HG03039 (cell line): ENCODE measurements around the gene ACOT9.
A peak's percentile ranks its signal among the peaks of the same experiment; 100 is the strongest.
"Not testable (repeated sequence)": the region's sequence is repeated elsewhere in the genome, so short reads cannot be mapped to it uniquely, and the experiment has no call there.

Experiments used
- ATAC-seq: cut with Tn5 transposase; IDR thresholded peaks from one replicate; pipeline ENCODE4 v1.9.1; 2021; ENCODE audit warnings: mild to moderate bottlenecking, moderate library complexity; ENCODE audit not compliant: unreplicated experiment

The ACOT9 gene

DNA sequence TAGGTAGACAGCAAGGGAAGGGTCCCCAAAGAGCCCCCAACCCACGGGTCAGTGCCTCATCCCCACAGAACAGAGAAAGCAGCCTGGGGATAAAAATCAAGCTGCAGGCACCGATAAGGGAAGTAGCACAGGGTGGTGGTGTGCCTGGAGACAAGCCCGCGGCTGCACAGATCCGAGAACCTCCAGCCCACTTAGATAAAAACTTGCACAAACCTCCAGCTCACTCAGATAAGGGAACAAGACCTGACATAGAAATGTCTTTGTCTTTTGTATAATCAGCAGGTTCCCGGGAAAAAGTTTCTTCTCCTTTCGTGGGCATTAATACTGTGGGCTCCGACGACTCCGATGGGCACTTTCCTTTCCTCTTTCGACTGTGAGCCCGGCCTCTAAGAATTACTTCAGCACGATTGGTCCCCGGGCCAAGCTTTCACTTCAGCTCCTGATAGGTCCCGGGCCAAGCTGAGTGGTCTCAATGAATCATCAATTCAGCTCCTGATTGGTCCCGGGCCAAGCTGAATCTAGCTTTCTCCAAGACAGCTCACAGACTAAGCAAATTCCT is 43.4 kb downstream of the ACOT9 start:
- ATAC-seq, result no peak

DNA sequence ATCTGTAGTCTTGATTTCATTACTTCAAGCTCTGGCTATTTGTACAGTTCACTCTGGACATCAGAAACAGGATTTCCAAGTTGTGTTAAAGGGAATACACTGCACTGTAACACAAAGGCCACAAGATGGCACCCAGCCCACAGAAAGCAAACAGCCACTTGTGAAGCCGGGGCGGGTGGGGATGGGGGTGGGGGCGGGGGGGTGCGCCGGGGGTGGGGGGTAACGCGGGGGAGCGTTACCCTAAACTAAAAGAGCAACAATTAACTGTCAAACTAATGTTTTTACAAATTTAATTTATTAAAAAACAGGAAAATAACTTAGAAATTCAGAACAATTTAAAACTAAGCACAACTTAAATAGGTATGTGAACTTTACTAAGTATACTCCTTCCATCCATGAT is 48.5 kb downstream of the ACOT9 start:
- ATAC-seq, result no peak

DNA sequence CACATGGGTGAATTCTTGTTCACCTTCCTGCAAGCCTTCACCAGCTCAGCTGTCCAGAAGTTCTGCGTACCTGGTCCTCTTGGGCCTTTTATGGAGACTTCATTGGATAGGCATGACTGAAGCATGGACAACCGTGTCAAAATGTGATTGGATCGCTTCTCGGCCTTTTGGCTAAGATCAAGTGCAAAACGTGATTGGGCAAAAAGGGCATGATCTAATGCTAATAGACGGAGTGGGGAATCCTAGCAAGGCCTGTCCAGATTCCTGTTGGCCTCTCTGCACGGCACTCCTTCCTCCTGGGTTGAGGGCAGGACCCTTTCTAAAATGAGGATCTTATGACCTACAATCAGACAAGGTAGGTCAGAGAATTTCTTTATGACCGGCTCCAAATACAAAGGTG is 50.9 kb downstream of the ACOT9 start:
- ATAC-seq, result no peak

DNA sequence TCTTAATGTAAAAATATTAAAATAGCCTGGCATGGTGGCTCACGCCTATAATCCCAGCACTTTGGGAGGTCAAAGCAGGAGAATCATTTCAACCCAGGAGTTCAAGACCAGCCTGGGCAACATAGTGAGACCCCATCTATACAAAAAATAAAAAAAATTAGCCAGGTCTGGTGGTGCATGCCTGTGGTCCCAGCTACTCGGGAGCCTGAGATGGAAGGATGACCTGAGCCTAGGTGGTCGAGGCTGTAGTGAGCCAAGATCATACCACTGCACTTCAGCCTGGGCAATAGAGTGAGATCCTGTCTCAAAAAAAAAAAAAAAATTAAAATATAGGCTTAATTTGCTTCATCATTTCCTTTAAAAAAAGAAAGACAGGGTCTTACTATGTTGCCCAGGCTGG is 66.6 kb downstream of the ACOT9 start:
- not testable (repeated sequence) for ATAC-seq

DNA sequence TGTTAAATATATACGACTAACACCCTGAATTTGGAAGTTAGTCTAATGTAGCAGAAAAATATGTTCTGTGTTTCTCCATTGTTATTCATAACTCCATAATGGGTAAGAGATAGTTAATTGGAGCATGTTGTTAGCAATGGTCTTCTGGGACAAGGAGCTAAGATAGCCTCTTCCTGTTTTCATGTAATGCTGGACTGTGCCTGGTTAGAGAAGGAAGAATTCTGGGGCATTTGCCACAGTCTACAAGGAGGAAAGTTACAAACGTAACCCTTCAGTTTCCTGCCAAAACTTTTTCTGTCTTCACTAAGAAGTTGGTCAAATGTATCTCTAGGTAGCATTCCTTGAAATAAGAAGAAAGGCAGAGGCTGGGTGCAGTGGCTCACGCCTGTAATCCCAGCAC is 70.0 kb downstream of the ACOT9 start:
- no peak for ATAC-seq

DNA sequence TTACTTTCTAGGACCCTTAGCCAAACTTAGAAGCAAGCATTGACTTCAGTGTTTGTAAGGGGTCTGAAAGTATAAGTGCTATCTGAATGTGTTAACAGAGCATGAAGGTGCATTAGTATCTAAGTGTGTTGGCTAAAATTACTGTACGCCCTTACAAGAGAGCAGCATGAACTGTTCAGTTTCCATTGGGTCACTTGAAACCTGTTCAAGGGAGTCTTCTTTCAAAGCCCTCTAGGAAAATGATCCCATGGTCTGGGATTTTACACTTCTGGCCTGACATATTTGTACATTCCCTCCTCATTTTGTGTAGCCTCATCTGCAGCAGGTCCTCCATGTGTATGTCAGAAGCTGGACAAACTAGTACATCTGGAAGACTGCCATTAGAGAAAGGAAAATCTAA is 72.5 kb downstream of the ACOT9 start:
- ATAC-seq, result no peak

DNA sequence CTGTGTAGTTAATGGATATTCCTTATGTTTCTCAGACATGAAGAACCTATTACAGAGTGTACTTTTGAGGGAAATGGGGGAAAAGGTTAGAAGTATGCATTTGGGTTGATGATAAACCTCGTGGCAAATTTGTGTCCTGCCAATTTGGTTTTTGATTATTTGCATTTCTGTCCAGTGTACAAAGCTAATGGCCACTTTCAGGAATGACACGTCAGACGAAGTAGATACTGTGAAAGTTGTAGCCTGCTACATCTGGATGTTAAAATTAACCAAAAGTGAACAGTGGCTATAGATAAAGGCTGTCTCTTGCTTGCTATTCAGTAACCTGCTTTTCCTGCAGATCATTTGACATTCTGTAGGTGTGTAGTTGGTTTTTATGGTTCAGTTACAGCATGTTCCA is 74.7 kb downstream of the ACOT9 start:
- ATAC-seq, result no peak

DNA sequence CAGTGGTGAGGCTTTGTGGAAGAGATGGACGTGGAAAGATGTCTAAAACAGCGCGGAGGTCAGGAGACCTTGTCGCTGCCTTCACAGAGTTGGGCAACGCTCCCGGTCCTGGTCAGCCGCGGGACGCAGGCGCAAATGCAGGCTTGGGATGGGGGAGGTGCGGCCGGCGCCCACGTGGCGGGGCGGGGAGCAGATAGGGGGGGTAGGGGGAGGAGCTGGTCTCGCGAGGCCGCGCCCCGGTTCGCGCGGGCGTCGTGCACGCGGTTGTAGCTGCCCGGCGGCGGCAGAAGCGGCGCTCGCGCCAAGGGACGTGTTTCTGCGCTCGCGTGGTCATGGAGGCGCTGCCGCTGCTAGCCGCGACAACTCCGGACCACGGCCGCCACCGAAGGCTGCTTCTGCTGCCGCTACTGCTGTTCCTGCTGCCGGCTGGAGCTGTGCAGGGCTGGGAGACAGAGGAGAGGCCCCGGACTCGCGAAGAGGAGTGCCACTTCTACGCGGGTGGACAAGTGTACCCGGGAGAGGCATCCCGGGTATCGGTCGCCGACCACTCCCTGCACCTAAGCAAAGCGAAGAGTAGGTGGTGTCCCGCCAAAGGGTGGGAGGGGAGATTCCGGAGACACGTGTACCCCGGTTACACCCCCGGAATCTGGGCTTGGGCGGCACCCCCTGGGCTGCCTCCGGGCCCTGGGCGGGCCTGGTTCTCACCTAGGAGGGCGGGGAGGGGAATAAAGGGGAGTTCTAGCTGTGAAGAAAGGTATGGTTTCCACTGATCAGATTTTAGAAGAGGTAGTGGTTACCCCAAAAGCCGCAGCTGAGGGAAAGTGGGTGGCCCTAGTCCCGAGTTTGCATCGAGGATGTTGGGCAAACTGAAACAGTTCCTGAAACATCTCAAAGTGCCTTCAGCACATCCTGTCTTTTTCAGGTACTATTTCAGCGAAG is 75.6 kb downstream of the ACOT9 start, which contains the start of gene PRDX4:
TSS of gene PRDX4 (plus strand) at position 255 of the 939 bp plus-strand sequence. CDS start at position 333, 78 bp downstream.
- peak; percentile 70 for ATAC-seq

DNA sequence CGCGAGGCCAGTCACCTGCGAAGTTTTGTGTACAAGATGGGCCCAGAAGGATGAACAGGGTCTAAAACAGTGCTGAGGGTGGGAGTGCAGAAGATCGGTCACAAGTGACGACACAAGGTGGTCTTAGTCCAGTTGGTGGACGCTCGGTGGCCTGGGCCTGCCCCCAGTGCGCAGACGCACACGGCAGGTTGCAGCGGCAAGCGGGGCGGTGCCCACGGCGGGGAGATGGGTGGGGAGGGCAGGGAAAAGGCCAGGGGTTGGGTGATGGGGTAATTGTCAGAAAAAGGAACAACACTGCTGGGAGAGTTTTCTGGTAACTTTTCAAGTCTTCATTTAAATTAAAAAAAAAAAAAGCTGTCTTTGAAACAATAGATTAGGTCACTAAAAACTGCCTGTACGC is 76.8 kb downstream of the ACOT9 start:
- no peak for ATAC-seq

DNA sequence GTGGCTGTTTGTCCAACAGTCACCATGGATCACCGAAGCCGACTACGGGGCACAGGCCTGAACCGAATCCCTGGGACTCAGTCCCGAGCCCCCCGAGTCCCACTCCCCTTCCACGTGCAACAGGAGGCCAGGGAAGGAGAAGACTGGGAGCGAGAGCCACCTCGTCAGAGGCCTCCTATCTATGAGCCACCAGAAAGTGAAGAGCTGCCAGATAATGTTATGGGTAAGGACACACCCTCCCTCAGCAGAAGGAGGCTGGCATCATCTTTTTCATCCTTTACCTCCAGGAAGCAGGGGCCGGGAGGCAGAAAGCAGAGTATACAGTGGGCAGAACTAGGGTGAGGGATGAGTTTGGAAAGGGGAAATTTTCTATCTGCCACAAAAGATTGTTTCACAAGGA is 78.6 kb downstream of the ACOT9 start:
- no peak for ATAC-seq

DNA sequence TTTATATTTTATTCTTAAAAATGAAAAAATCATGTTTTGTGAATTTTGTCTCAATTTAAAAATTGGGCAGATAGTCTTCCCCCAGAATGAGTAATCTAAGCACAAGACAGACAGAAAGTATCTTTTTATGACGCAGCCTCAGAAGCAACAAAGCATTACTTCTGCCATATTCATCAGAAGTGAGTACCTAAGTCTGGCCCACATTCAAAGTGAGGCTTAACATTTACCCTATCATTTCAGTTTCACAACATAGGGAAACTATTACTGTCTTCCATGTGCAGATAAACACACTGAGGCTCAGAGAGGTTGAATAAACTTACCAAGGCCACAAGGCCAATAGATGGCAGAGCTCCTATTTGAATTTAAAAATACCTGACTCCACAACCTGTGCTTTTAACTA is 80.2 kb downstream of the ACOT9 start:
- peak; percentile 37 for ATAC-seq

DNA sequence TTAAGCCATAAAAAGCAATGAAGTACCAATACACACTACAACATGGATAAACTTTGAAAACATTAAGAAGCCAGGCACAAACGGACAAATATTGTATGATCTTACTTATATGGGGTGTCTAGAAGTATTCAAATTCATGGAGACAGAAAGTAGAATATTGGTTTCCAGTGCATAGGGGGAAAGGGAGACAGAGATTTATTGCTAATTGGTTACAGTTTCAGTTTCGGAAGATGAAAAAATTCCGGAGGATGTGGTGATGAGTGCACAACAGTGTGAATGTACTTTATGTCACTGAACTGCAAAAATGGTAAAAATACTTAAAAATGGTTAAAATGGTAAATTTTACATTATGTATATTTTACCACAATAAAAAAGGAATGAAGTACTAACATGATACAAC is 80.9 kb downstream of the ACOT9 start:
- ATAC-seq, result peak; percentile 39

DNA sequence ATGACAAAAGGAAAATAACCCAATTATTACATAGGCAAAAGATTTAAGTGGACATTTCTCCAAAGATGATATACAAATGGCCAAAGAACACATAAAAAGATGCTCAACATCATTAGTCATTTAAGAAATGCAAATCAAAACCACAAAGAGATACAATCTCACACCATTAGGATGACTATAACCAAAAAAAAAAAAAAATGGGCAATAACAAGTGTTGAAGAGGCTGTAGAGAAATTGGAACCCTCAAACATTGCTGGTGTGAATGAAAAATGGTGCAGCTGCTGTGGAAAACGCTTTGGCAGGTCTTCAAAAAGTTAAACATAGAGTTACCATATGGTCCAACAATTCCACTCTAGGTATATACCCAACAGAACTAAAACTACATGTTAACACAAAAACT is 81.4 kb downstream of the ACOT9 start:
- no peak for ATAC-seq

DNA sequence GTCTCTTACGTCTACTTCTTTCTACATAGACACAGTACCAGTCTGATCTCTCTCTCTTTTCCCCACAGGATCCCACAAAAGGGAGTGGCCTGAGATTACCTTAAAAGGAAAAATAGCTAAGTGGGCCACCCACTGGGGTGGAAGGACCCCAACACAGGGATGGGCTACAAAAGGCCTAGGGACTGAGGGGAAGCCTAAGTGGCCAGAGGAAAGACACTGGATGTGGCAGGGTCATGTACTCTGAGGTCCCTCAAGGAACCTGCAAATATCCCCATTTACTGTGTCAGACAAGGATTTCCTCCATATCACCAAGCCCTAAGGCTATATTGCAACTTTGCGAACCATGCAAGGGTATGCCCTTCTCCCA is 82.3 kb downstream of the ACOT9 start:
- no peak for ATAC-seq

DNA sequence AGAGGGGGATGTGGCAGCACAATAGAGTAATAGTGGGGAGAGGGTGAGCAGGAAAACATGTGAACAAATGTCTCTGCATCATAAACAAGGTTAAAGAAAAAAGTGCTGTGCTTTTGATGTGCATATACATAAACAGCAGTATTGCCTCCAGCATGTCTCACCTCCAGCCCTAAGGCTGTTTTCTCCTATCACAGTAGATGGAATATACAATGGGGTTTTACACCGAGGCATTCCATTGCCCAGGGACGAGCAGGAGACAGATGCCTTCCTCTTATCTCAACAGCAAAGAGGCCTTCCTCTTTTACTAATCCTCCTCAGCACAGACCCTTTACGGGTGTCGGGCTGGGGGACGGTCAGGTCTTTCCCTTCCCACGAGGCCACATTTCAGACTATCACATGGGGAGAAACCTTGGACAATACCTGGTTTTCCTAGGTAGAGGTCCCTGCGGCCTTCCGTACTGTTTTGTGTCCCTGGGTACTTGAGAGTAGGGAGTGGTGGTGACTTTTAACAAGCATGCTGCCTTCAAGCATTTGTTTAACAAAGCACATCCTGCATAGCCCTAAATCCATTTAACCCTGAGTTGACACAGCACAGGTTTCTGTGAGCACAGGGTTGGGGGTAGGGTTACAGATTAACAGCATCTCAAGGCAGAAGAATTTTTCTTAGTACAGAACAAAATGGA is 82.9 kb downstream of the ACOT9 start:
- ATAC-seq, result not testable (repeated sequence)

DNA sequence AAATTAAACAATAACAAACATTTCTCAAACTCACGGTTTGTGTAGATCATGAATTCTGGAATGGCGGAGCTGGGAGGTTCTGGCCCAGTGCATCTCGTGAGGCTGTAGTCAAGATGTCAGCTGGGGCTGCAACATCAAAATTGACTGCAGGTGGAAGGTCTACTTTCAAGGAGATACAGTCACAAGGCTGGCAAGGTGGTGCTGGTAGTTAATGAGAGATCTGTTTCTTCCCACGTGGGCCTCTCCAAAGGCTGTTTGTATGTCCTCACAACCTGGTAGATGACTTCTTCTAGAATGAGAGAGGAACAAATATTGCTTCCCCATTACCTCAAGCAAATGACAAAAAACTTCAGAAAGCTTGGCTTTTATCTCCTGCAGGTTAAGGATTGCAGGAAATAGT is 83.7 kb downstream of the ACOT9 start:
- no peak for ATAC-seq

DNA sequence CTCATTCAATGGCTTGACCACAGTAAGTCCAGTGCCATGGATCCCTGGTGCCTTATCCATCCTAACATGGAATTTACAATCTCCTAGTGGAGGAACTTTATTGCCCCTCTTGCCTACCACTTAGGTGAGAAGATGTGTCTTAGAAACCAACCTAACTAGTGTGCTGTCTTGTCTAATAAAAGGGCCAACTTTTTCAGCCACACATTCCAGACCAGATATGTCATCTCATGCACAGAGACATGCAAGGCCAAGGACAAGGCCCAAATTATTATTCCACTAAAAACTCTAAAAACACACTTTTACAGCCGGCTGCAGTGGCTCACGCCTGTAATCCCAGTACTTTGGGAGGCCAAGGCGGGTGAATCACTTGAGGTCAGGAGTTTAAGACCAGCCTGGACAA is 86.4 kb downstream of the ACOT9 start:
- ATAC-seq, result no peak

DNA sequence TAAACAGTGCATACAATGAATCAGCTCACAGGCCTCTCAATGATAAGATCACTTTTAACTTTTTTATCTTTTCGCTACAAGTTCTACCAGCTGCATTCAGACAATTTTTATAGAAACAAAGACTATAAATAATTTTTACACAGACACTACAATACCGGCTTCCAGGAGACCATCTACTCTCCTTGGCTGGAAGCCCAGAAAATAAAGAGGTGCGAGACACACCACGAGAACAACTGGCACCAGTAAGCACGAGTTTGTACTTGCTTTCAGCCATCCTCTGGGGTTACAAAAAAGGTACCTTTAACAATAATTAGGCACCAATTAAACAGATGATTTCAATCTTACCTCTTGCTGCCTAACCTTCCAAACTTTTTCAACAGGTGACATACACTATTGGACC is 87.0 kb downstream of the ACOT9 start:
- no peak for ATAC-seq
